SK-N-SH (cell line): ENCODE measurements around the gene BTG4. TPM values are rescaled to one million over a fixed set of nuclear protein-coding genes. Genes with fewer than 3 reads are reported as not detected.

Source experiments
- CHD2 ChIP-seq: fragments of 150-350 bp; IDR thresholded peaks from 2 replicates; pipeline ENCODE4 v1.6.1; 2018; ENCODE audit warnings: low read length; ENCODE audit not compliant: partially characterized antibody
- FOXJ3 ChIP-seq: sonication (generic); formaldehyde crosslinking; IDR thresholded peaks from 2 replicates; pipeline ENCODE4 v1.5.1; 2020; ENCODE audit warnings: mild to moderate bottlenecking, missing genetic modification reagents
- FOXM1 ChIP-seq: IDR thresholded peaks from 2 replicates; pipeline ENCODE4 v1.4.0; 2012; ENCODE audit warnings: low read depth, mild to moderate bottlenecking
- IRF3 ChIP-seq: fragments of 150-350 bp; IDR thresholded peaks from 2 replicates; pipeline ENCODE4 v1.6.1; 2016; ENCODE audit warnings: mild to moderate bottlenecking, low read depth, low read length
- JUND ChIP-seq: IDR thresholded peaks from 2 replicates; pipeline ENCODE4 v1.4.0; 2012
- MAX ChIP-seq: IDR thresholded peaks from 2 replicates; pipeline ENCODE4 v1.4.0; 2012; ENCODE audit warnings: low read depth
- MEF2A ChIP-seq: IDR thresholded peaks from 2 replicates; pipeline ENCODE4 v1.4.0; 2012; ENCODE audit warnings: low read depth, borderline replicate concordance
- NFIC ChIP-seq: IDR thresholded peaks from 2 replicates; pipeline ENCODE4 v1.4.0; 2012; ENCODE audit warnings: borderline replicate concordance
- RFX5 ChIP-seq: IDR thresholded peaks from 2 replicates; pipeline ENCODE4 v1.6.1; 2012; ENCODE audit warnings: mild to moderate bottlenecking, improper control_type of control experiment, low read length
- RXRA ChIP-seq: IDR thresholded peaks from 2 replicates; pipeline ENCODE4 v1.4.0; 2012; ENCODE audit warnings: low read depth, mild to moderate bottlenecking, borderline replicate concordance
- USF1 ChIP-seq: IDR thresholded peaks from 2 replicates; pipeline ENCODE4 v1.4.0; 2012; ENCODE audit warnings: low read depth, borderline replicate concordance
- YY1 ChIP-seq: IDR thresholded peaks from 2 replicates; pipeline ENCODE4 v1.4.0; 2012; ENCODE audit warnings: low read depth, mild to moderate bottlenecking
- polyA plus RNA-seq, 3 experiments: library from polyadenylated mRNA; depleted of rRNA; stranded (reverse); fragments of >200 nt; gene quantifications; 2 replicates each; pipeline ENCODE4 v1.2.3, GENCODE V29; 2012
- TF ChIP-seq, protein P1 (sequence below): IDR thresholded peaks from 2 replicates; pipeline ENCODE4 v1.6.1; 2012; ENCODE audit warnings: mild to moderate bottlenecking, low read depth, low read length, moderate library complexity
- TF ChIP-seq, protein P2 (sequence below): fragments of 200-600 bp; sonication (generic); IDR thresholded peaks from 2 replicates; pipeline ENCODE4 v1.6.1; 2017; ENCODE audit warnings: antibody characterized with exemption, mild to moderate bottlenecking, moderate library complexity

The BTG4 gene
- polyA plus RNA-seq, 1 of the 3 experiments (the other 2 are of a cell fraction), result 0.26 TPM

DNA sequence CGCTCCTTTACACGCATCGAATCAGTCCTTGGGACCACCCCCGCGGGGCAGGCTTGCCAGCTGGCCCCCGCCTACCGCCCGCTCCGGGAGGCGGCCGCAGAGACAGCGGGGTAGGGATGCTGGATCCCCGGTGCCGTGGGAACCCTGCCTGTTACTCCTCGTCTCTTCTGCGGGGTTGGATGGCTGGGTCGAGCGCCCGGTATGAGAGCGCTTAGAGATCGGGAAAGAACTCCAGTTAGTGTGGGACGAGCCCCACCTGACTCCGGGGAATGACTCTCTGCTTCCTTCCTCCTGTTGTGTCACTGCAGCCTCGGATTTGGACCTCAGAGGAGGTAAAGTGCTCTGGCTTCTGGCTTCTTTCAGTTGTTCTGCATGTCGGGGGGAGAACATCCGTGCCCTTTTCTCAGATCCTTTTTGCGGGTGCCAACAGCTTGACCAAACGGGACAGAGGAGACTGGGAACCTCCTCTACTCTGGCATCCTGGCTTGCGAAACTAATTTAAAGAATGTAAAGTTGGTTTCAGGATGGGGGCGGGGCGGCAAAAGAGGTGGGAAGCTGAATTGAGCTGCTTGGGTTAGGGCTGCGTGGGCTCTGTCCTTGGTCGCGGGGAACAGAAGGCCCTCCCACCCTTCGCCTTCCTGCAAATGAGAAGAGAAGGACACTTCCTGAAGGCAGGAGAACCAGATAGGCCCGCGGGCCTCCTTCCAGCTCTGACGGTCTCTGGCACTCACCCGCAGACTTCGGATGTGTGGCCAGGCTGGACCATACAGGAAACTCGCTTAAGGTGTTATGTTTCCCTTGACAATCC lies 29.3 kb upstream of the BTG4 start (continued):
- TF ChIP-seq MAX (peak; percentile 80), RFX5 (no peak), CHD2 (no peak), IRF3 (no peak), JUND (no peak), MEF2A (no peak), FOXM1 (no peak), NFIC (no peak; the same call in none of the 2 replicates), USF1 (no peak), FOXJ3 (no peak), YY1 (no peak), RXRA (no peak)
- TF ChIP-seq, protein P1, sequence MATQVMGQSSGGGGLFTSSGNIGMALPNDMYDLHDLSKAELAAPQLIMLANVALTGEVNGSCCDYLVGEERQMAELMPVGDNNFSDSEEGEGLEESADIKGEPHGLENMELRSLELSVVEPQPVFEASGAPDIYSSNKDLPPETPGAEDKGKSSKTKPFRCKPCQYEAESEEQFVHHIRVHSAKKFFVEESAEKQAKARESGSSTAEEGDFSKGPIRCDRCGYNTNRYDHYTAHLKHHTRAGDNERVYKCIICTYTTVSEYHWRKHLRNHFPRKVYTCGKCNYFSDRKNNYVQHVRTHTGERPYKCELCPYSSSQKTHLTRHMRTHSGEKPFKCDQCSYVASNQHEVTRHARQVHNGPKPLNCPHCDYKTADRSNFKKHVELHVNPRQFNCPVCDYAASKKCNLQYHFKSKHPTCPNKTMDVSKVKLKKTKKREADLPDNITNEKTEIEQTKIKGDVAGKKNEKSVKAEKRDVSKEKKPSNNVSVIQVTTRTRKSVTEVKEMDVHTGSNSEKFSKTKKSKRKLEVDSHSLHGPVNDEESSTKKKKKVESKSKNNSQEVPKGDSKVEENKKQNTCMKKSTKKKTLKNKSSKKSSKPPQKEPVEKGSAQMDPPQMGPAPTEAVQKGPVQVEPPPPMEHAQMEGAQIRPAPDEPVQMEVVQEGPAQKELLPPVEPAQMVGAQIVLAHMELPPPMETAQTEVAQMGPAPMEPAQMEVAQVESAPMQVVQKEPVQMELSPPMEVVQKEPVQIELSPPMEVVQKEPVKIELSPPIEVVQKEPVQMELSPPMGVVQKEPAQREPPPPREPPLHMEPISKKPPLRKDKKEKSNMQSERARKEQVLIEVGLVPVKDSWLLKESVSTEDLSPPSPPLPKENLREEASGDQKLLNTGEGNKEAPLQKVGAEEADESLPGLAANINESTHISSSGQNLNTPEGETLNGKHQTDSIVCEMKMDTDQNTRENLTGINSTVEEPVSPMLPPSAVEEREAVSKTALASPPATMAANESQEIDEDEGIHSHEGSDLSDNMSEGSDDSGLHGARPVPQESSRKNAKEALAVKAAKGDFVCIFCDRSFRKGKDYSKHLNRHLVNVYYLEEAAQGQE, result peak; percentile 67; the same call in 1 of the 2 replicates
- TF ChIP-seq, protein P2, sequence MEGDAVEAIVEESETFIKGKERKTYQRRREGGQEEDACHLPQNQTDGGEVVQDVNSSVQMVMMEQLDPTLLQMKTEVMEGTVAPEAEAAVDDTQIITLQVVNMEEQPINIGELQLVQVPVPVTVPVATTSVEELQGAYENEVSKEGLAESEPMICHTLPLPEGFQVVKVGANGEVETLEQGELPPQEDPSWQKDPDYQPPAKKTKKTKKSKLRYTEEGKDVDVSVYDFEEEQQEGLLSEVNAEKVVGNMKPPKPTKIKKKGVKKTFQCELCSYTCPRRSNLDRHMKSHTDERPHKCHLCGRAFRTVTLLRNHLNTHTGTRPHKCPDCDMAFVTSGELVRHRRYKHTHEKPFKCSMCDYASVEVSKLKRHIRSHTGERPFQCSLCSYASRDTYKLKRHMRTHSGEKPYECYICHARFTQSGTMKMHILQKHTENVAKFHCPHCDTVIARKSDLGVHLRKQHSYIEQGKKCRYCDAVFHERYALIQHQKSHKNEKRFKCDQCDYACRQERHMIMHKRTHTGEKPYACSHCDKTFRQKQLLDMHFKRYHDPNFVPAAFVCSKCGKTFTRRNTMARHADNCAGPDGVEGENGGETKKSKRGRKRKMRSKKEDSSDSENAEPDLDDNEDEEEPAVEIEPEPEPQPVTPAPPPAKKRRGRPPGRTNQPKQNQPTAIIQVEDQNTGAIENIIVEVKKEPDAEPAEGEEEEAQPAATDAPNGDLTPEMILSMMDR, result no peak
